GM19025 (cell line): ENCODE data around the gene VILL.

Experiments used
- ATAC-seq: cut with Tn5 transposase; IDR thresholded peaks from one replicate; pipeline ENCODE4 v1.9.1; 2021; ENCODE audit warnings: mild to moderate bottlenecking, low read depth, moderate library complexity; ENCODE audit not compliant: unreplicated experiment

Gene VILL

DNA sequence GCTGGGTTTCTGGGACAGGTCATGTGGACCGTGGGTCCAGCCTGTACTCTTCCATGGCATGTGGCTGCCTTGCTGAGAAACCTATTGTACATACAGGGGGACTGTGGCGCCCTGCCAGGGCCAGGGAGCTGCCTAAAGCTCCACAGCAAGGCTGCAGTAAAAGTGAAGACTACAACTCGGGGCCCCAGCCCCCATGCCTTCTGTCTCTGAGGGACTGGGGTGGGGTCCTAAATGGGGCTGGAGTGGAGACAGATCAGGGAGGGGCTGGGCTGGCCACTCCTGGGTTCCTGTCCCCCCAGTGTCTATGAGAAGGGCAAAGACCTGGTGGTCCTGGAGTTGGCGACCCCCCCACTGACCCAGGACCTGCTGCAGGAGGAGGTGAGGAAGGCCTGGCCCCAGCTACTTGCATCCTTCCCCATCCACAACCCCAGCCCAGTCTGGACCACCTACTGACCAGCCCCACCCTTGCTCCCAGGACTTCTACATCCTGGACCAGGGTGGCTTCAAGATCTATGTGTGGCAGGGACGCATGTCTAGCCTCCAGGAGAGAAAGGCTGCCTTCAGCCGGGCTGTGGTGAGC lies 7.3 kb downstream of the VILL start:
- no peak for ATAC-seq

DNA sequence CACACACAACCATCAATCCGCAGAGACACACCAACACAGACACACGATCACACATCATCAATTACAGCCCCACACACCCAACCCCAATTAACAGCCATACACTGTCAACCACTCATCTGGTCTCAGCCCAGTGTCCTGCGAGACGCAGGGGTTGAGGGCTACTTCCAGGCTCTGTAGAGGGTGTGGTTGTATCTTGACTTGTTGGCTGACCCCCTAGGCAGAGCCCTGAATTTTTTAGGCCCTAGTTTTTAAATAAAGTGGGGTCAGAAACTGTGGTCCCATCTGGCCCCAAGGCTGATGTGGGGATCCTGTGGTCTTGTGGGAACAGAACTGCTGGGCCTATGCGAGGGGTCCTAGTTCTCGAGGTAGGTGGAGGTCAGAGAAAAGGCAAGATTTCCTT lies 9.2 kb downstream of the VILL start:
- no peak for ATAC-seq

DNA sequence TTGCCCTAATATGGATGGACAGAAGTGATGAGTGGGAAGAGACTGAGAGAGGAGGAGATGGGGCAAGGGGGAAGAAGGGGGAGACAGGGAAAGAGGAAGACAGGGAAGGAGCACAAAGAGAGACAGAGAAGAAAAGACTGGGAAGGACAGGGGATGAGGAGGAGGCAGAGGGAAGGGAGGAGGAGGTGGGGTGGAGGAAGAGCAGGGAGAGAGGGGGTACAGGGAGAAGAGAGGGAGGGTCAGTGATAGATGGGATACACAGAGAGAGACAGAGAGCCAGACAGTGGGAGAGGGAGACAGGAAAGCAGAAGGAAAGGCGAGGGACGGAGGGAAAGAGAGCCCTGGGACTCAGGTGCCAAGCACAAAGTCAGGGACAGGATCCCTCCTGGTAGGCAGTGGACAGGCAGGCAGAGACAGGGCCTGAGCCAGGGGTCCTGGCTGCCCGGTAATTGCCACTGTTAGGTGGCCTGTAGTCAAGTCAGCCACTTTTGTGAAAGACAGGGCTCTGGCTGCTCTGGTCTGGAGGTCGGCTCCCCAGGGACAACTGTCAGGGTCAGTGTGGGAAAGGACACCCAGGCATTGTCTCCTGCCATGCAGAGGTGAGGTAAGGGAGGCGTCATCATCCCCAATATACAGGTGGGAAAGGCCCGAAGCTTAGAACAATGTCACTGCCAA lies 9.8 kb downstream of the VILL start:
- no peak for ATAC-seq

DNA sequence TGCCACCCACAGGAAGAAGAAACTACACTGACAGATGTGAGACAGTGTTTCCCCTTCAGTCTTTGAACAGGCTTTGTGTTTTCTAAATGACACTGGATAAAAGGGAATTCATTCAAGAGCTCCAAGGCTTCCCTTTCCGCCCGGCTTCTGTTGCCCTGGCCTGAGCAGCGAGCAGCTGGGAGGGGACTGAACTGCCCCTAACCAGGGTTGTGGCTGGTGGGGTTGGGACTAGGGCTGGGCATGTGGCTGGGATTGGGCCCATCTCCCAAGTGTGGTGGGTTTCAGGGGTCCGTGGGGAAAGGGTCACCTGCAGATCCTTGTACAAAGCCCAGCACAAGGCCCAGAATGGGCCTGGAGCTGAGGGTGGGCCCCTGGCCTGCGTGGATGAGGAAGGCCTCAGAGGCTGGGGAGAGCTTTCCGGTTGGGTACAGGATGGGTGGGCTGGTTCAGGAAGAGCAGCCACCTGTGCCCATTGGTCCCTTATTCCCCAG lies 10.4 kb downstream of the VILL start:
- no peak for ATAC-seq

DNA sequence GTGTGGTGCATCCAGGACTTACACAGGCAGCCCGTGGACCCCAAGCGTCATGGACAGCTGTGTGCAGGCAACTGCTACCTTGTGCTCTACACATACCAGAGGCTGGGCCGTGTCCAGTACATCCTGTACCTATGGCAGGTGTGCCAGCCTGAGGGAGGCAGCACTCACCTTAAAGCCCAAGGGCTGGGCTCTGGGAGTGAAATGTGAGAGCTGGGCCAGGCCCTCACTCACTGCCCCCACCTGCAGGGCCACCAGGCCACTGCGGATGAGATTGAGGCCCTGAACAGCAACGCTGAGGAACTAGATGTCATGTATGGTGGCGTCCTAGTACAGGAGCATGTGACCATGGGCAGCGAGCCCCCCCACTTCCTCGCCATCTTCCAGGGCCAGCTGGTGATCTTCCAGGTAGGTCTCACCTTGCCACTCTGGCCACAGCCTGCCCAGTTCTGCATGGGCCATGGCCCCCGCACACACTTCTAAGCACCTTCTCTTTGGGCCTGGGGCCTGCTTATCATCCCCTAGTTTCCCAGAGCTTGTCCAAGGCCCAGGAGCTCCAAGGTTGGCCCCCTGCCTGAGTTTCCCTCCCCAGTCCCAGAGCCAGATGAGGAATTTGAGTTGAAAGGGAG lies 11.0 kb downstream of the VILL start:
- no peak for ATAC-seq

DNA sequence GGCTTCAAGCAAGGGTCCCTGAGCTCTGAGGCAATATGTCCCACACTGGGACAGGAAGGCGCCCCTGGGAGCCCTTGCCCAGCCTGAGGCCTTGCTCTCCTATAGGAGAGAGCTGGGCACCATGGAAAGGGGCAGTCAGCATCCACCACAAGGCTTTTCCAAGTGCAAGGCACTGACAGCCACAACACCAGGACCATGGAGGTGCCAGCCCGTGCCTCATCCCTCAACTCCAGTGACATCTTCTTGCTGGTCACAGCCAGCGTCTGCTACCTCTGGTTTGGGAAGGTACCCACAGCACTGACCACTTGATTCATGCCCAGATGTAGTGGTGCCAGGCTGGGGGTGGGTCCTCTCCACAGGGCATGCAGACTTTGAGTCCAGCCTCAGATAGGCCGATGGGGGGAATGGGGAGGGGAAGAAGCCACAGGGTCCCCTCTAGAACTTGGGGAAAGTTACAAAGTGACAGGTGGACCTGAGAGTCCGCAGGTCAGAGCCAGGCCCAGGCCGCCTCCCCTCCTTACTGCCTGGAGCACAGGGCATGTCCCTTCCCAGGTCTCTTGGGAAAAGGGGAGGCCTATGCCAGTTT lies 11.8 kb downstream of the VILL start:
- ATAC-seq: no peak

DNA sequence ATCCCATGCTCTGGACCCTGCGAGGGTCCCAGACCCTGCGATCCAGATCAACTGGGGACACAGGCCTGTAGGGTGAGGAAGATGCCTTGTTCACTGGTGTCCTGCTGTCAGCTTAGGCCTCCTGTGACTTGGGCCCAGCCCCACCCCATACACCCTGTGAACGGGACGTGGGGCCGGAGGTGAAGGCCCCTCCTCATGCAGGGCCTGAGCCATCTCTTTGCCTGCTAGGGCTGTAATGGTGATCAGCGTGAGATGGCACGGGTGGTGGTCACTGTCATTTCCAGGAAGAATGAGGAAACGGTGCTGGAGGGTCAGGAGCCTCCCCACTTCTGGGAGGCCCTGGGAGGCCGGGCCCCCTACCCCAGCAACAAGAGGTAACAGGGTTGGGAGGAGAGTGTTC lies 12.4 kb downstream of the VILL start:
- ATAC-seq: no peak

DNA sequence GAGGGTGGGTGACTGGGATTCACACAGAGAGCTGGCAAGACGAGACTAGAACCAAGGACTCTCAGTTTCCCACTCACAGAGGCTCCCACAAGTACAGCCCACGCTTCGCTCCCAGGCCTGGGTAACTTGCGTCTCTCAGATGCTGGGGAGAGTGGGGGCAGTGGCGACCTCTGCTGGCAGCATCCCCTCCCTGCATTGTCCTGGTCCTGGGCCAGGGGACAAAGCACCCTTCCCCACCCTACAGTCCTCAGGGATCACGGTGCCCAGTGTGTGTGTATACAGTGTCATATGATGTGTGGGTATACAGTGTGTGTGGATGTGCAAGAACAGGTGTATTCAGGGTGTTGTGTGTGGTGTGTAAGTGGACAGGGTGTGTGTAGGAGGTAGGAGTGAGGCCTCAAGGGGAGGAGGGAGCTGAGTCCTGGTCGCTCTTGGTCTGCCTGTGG lies 12.8 kb downstream of the VILL start:
- no peak for ATAC-seq

DNA sequence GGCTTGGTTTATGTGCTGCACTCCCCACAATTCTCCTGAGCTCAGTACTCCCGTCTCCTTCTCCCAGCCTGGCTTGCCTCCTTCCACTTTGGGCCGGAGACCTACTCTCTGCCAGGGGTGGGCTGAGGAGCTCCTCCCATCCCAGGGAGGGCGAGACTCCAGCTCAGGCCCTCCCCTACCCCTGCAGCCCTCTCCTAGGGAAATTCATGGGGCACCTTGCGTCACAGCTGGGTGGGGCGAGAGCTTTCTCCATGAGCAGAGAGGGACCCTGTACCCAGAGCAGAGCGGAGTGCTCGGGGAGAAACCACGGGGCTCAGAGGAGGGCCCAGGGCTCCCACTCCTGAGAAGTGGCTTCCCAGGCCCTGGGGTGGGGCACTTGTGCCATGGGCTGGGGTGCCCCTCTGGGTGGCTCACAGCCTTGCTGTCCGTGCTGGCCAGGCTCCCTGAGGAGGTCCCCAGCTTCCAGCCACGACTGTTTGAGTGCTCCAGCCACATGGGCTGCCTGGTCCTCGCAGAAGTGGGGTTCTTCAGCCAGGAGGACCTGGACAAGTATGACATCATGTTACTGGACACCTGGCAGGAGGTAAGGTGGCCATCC lies 13.3 kb downstream of the VILL start:
- no peak for ATAC-seq

DNA sequence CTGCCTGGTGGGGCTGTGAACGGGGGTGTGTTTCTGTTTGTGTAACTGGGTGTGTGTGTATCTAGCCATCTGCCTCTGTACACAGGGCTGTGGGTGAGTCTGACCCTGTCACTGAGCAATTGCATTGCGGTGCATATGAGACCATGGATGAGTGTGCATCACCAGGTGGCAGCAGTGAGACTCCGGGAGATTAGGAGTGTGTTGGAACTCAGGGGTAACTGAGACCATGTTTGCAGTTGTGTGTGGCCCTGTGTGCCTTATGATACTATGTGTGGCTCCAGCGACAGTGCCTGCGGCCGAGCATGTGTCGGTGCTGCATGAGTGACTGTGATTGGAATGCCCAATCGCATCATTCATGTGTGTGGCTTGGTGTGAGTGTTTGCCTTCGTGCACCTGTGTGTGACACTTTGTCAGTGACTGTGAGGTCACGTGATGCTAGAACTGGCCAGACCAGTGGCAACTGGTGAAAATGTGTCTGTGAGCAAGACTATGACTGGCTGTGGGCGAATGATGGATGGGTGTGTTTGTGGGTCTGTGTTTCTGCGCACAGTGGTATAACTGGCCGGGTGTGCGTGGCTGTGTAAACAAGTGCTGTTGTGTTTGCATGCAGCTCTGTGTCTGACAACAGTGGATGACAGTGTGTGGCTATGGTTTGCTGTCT lies 14.0 kb downstream of the VILL start:
- no peak for ATAC-seq

DNA sequence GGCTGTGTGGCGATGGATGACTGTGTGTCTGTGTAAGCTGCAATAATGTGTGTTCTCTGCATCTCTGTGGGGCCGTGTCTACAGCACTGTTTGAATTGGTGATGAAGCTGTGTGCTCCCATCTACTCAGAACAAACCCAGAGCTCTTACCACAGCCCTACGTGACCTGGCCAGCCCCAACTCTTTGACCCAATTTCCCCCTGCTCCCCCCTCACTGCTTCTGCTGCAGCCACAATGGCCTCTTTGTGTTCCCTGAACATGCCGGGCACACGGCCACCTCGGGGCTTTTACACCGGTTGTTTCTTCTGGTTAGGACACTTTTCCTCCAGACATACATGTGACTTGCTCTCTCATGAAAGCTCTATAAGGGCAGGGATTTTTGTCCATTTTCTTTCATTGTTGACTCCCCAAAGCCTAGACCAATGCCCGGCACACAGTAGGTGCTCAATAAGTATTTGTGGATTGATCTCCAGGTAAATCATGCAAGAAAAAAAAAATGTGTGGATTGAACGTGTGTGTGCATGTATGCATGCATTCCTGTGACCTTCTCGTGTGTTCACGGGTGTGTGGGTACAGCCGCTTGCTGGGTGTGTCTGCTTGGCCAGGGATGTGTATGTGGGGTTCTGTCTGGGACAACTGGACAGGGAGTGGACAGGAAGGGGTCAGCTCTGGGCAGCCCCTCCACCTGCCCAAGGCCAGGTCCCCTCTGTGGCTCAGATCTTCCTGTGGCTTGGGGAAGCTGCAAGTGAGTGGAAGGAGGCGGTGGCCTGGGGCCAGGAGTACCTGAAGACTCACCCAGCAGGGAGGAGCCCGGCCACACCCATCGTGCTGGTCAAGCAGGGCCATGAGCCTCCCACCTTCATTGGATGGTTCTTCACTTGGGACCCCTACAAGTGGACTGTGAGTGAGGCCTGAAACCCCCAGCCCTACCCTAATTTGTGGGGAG lies 14.8 kb downstream of the VILL start:
- ATAC-seq: no peak

DNA sequence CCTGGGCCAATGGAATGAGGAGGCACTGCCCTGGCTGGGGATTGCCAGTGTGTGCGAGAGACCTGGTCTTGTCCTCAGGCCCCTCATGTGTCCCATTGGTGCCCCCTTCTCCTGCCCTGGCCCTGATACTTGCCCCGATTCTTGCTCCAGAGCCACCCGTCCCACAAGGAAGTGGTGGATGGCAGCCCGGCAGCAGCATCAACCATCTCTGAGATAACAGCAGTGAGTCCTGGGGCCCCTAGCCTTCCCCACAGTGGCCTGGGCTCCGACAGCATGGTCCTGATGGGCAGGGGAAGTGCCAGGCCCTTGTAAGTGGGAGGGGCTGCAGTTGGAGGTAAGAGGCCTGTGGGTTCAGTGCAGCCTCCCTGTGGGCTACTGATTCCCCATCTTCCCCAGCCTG lies 15.4 kb downstream of the VILL start:
- ATAC-seq: no peak

DNA sequence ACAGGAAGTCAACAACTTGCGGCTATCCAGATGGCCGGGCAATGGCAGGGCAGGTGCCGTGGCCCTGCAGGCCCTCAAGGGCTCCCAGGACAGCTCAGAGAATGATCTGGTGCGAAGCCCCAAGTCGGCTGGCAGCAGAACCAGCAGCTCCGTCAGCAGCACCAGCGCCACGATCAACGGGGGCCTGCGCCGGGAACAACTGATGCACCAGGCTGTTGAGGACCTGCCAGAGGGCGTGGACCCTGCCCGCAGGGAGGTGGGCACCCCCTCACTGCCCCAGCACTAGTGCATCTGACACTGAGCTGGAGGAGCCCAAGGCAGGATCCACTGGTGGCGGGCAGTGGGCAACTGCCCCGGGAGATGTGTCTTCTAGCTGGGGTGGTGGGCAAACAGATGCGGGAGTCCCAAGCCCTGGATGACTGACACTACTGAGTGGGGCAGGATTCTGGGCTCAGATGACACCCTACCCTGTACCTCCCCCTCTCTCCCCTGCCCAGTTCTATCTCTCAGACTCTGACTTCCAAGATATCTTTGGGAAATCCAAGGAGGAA lies 15.9 kb downstream of the VILL start:
- no peak for ATAC-seq

DNA sequence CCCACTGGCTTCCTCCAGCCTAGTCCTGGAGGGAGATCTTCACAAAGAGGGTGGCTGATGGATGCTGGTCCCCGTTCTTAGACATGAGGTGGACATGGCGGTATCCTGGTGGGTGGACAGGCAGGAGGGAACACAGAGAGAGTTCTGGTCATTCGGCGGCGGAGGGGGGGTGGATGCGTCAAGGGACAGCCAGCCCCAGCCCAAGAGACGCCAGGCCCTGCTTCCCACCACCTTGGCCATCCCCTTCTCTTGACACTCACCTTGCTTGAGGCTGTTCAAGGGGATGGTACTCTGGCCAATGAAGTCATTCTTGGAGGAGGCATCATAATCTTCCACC lies 17.1 kb downstream of the VILL start:
- no peak for ATAC-seq

DNA sequence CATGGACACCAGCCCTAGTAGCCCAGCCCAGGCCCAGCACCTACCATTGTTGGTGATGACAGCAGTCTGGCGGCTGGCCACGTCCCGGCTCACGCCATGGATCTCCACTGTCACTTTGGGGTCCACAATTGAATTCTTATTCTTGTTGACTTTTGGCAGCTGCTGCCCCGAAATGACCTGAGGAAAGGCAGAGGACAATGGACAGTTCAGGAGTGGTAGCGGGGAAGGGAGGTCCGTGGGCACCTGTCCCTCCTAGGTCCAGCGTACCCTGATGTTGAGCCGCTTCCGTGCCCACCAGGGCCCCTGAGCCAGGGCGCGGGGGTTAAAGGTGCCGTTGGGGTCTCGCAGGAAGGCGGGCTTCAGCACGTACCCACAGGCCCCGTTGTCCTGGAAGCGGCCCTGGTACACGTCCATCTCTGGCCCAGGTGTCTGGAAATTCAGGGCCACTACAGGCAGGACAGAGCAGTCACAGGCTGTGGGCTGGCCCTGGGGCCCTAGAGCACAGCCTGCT lies 17.7 kb downstream of the VILL start:
- ATAC-seq: no peak

DNA sequence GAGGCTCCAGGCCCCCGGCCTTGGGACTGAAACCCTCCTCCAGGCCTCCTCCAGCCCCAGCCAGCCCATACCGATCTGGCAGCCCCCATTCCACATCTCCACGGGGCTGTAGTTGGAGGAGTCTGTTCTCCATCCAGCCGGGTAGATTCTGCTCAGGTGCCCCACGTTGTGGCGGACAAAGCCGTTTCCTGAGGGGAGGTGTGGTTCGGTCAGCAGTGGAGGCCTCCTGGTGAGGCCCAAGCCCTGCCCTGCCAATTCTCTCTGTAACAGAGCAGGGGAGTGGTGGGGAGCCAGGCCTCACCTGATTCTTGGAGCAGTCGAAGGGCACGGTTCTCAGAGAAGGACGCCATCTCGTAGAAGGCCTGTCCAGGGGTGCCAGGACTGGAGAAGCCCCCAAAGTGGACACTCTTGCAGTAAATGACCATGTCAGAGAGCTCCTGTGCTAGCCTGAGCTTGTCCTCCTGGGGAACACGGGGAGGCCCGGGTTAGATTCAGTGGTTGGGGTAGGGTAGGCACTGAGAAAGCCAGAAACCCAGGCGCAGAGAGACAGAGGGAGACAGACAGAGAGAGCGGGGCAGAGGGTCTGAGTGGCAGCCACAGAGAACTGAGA lies 18.5 kb downstream of the VILL start:
- no peak for ATAC-seq

DNA sequence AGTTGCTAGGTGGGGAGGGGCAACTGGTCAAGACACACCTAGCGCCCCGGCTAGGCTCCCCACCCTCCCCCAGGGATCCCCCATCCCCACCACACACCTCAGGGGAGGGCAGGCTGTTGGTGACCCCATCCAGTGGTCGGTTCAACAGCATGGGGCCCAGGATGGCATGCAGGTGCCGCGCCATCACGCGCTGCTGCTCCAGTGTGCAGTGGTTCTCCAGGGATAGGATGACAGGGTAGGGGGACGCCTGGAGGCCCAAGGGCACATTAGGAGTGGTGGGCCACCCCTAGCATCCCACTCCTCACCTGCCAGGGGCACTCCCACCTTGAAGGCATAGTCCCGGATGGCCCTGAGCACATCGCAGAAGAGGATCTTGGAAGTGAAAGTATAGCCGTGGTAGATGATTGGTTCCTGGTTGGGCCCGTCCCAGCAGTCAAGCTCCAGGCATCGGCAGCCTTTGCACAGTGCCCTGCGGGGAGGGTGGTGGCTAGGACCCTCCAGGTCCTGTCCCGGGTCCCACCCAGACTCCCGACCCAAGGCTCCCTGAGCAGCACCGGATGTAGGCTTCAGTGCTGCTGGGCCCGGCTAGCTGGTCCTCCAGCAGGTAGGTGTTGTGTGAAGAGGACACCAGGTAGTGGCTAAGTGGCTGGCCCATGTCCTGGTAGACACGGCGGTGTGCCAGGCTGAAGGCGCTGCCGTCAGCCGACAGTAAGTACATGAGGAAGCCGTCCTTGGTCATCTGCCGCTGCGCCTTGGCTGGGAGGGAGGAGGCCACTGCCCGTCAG lies 19.4 kb downstream of the VILL start:
- no peak for ATAC-seq

DNA sequence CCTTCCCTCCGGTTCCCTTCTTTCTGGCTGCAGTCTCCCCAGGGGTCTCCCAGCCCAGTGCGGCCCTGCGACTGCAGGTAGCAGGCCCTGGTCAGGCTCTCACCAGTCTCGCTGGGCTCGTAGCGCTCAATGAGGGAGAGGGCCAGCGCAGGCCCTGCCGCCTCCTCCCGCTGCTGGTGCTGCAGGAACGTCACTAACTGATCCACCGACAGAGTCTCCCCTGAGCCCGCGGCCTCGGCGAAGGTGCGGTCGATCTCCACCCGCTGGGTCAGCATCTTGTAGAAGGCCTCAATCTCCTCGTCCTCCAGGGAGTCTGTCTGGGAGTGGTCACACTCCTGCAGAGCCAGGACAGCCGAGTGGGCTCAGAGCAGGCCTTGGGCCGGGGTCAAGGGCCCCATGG lies 20.5 kb downstream of the VILL start:
- no peak for ATAC-seq
